ENCODE data around the gene LEFTY1.

- TF ChIP-seq, protein P1, sequence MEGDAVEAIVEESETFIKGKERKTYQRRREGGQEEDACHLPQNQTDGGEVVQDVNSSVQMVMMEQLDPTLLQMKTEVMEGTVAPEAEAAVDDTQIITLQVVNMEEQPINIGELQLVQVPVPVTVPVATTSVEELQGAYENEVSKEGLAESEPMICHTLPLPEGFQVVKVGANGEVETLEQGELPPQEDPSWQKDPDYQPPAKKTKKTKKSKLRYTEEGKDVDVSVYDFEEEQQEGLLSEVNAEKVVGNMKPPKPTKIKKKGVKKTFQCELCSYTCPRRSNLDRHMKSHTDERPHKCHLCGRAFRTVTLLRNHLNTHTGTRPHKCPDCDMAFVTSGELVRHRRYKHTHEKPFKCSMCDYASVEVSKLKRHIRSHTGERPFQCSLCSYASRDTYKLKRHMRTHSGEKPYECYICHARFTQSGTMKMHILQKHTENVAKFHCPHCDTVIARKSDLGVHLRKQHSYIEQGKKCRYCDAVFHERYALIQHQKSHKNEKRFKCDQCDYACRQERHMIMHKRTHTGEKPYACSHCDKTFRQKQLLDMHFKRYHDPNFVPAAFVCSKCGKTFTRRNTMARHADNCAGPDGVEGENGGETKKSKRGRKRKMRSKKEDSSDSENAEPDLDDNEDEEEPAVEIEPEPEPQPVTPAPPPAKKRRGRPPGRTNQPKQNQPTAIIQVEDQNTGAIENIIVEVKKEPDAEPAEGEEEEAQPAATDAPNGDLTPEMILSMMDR (IDR thresholded peaks at IDR 0.05; ENCODE audit: poor library complexity): no peak
- TF ChIP-seq EZH2 (IDR thresholded peaks at IDR 0.05; ENCODE audit: borderline replicate concordance): no peak
These were observed 28.8 kb downstream of the LEFTY1 start for GRCh38 chr1:225860107-225860506.

Data from hepatocyte (in vitro differentiated cells).